HT-29 (cell line): Measurements from ENCODE around the gene SMYD3. TPM values are rescaled to one million over a fixed set of nuclear protein-coding genes. Genes with fewer than 3 reads are reported as not detected.
"Not testable (repeated sequence)": the region's sequence is repeated elsewhere in the genome, so short reads cannot be mapped to it uniquely, and the experiment has no call there.

Experiments
- DNase-seq: peaks from one replicate; pipeline ENCODE4 v3.0.0-alpha.2; 2015; ENCODE audit warnings: low spot score
- total RNA-seq: library from RNA; depleted of rRNA; stranded (reverse); fragments of >200 nt; shearing (Covaris generic); gene quantifications from 2 replicates; pipeline ENCODE4 v1.2.3, GENCODE V29; 2014

Gene SMYD3
- total RNA-seq, 1 experiment from 2014 or later = 24.3 TPM

DNA sequence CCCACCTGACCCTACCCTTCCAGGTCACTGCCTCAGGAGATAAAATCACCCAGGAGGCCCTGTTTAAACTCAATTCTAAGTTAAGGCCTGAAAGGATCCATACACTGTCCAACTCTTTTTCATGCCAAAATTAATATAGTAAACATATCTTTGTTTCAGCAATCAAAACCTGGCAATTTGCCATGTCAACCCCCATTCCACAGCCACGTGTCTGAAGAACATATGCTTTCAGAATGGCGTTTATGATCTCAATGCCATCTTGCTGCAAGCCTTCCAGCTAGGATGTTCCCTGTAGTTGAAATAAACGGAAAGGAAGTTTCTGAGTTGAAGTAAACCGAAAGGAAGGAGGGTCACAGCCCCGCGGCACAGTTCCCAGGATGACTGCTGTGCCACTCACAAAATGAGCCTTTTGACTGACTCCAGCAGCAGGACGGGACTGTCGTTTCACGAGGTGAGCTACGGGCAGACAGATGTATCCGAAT lies 472.0 kb downstream of the SMYD3 start:
- no peak for DNase-seq

DNA sequence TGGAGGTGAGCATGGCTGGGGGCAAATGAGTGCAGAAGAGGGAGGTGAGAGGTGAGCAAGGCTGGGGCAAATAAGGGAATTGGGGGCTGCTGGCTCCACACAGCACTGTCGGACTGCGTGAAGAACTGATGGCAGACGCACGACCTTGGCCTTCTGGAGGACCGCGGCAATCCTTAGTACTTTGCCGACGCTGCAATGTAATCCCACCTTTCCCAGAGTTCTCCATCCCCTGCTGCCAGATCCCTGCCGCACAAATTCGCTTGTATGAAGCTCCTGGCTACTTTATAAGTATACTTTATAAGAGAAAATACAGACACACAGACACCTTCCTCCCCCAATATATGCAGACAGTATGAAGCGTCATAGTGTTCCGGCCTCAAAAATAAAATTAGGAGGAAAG lies 472.4 kb downstream of the SMYD3 start:
- DNase-seq = no peak

DNA sequence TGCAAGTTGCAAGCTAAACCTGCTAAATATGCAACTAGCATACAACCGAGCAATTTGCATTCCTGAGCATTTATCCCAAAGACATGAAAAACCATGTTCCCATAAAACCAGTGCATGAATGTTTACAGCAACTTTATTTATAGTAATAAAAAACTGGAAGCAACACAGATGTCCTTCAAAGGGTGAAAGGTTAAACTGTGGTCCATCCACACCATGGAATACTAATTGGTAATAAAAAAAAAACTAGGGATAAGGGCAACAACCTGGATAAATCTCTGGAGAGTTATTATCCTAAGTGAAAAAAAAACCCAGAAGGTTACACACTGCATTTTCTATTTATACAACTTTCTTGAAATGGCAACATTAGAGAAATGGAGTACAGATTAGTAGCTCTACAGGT lies 474.1 kb downstream of the SMYD3 start:
- DNase-seq = no peak

DNA sequence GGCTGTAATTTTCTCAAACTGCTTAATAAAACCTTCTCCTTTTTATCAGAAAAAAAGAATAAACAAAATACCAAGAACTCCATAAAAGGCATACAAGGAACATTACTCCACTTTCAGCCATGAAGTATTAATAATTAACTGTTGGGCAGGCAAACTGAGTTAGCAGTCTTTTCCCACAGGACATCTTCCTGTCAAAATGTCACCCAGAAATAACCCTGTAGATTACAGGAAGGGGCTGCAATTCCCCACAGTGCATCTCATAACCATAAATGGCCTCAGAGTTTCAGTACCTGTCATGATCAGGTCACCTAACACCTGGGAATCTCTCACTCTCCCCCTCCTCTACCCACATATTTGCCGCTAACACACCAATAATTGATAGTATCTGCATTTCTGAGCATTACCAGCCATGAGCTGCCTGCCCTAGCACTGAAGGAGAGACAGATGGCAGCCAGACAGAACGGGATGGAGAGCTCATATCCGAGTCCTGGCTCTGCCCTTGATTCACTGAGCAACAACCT lies 475.0 kb downstream of the SMYD3 start:
- no peak for DNase-seq

DNA sequence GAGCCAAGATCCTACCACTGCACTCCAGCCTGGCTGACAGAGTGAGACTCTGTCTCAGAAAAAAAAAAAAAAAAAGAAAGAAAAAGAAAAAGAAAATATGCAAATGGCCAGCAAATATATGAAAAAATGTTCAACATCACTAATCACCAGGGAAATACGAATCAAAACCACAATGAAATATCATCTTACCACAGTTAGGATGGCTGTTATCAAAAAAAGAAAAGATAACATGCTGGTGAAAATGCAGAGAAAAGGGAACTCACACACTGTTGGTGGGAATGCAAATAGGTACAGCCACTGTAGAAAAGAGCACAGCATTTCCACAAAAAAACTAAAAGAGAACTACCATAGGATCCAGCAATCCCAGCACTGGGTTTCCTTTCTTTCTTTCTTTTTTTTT lies 477.5 kb downstream of the SMYD3 start:
- no peak for DNase-seq

DNA sequence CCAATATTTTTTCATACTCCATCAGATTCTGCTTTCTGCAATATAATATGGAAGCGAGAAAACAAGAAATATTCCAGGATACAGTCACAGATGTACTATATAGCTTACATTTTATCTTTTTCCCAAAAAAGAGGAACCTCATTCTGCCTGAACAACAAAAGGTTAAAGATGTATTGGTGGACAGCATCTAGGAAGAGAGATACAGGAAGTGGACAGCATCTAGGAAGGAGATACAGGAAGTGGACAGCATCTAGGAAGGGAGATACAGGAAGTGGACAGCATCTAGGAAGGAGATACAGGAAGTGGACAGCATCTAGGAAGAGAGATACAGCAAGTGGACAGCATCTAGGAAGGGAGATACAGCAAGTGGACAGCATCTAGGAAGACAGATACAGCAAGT lies 483.0 kb downstream of the SMYD3 start:
- DNase-seq = not testable (repeated sequence)

DNA sequence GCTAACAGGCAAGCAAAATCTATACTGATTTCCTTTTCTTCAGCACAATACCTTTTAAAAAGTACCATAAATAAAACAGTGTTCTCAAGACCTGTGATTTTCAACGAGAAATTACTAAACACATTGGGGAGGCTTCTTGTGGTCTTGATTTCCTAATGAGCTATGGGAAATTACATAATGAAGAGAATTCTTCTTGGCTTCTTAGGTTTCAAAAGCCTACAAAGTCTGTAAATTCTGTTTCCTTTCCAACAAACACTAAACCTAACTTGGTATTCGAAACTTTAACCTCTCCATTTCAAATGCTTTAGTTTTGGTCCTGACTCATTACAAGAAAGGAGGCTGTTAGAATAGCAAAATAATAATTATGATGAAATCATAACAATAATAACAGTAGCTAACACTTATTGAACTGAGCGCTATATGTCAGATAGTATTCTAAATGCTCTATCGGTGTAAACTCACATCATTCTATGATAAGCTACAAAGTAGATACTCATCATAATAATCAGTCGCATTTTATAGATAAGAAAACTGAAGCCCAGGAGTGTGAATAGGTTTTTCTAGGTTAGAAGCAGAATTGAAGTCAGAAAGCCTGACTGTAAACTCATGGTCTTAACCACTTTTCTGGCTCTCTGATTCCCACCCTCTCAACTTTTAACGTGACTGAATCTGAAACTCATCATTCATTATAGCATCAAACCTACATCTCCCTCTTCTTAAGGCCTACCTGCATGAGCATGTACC lies 486.7 kb downstream of the SMYD3 start:
- no peak for DNase-seq

- DNase-seq = no peak
Observed at GRCh38 chr1:246018146-246018545, 488.9 kb downstream of the SMYD3 start.

GRCh38 chr1:246012341-246012740 lies 494.7 kb downstream of the SMYD3 start:
- DNase-seq = peak; percentile 18

- no peak for DNase-seq
Observed at GRCh38 chr1:246010386-246010785, 496.7 kb downstream of the SMYD3 start.

GRCh38 chr1:246008363-246008831 lies 498.7 kb downstream of the SMYD3 start:
- no peak for DNase-seq

- no peak for DNase-seq
Observed at GRCh38 chr1:246005067-246005466, 502.0 kb downstream of the SMYD3 start.

DNA sequence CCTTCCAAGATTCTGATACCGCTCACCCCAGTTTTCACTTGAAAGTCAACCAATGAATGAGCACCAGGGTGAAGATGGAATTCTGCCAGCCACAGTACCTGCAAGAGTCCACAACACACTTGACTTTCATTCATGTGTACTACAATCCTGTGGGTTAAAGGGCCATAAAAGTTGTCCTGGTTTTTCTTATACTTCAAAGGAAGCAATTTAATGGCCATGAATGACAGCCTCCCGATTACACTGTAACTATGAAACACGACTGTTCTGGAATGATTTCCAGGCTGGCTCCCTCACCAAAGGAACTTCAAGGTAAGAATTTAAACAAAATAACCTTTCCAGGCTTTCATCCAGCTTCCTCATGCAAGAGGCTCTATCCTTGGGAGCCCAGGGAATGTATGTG lies 502.8 kb downstream of the SMYD3 start:
- DNase-seq = no peak

DNA sequence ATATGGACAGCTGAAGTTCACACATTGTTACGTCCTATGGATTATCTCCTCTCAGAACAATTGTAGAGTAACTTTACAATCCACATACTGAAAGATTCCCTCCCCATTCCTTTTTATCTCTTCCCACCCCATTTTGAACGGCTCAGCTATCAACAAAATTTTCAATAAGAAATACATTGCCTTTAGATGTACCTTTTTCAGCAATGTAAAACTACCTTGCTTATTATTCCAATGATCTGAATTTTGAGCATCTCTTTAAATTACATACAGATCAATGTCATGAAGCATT lies 503.7 kb downstream of the SMYD3 start:
- DNase-seq = no peak

GRCh38 chr1:246002725-246003441 lies 504.2 kb downstream of the SMYD3 start:
- DNase-seq = peak; percentile 85

DNA sequence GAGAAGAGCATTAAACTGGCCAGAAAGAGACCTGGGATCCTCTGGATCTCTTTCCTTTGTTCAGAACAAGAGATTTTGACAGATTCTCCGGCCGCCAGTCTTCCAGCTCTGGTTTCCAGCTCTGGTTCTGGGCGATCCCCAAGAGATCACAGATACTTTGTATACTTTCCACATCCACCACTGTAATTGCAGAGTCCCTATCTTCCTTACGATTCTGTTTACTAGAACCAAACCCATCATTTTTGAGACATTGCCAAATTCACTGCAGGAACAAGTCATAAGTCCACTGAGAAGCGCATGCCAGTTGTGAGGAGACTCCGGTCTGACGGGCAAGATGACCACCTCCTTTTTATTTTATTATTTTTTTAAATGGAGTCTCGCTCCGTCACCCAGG lies 505.2 kb downstream of the SMYD3 start:
- DNase-seq = no peak

DNA sequence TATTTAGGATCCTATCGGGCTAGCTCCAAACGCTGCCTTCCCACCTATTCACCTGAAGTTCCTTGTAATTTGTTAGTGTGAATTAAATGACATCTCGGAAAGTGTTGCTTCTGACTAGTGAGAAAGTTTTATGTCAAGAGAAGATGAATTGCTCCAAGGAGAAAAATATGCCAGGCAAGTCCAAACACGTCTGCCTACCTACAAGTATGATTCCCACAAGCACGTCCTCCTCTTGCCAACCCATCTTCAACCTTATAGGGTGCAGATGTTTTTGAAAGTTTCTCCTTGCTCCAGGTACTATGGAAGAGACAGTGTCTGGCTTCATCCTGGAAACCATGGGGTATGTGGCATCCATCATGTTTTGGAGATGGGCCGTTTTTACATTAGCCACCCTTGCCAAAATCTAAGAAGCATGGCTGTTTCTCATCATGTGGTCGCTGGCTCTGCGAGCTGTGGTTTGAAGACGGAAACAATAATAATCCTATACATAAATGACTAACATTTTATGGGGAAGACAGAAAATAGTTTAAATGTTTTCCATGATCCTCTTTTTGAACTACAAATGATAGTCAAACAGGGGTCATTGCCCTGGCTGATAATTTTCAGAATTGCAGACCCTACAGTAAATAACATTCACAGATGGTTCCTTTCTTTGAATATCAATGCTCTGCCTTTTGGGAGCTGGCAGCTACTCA lies 505.8 kb downstream of the SMYD3 start:
- no peak for DNase-seq

DNA sequence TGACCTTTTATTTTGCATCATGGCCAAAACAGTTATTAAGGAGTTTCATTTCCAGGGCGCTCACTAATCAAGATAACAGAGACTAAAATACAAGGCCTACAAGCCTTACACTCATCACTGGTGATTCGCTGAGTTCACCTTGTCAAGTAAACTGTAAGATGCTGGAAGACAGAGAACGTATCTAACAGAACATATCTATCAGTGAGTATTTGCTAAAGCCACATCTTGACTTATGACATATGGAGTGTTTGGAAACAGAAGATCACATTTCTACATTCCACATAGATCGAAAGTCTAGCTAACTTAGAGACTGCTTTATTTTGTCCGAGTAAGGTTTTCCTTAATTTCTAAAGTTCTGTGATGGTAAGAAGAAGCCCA lies 506.5 kb downstream of the SMYD3 start:
- DNase-seq = no peak

DNA sequence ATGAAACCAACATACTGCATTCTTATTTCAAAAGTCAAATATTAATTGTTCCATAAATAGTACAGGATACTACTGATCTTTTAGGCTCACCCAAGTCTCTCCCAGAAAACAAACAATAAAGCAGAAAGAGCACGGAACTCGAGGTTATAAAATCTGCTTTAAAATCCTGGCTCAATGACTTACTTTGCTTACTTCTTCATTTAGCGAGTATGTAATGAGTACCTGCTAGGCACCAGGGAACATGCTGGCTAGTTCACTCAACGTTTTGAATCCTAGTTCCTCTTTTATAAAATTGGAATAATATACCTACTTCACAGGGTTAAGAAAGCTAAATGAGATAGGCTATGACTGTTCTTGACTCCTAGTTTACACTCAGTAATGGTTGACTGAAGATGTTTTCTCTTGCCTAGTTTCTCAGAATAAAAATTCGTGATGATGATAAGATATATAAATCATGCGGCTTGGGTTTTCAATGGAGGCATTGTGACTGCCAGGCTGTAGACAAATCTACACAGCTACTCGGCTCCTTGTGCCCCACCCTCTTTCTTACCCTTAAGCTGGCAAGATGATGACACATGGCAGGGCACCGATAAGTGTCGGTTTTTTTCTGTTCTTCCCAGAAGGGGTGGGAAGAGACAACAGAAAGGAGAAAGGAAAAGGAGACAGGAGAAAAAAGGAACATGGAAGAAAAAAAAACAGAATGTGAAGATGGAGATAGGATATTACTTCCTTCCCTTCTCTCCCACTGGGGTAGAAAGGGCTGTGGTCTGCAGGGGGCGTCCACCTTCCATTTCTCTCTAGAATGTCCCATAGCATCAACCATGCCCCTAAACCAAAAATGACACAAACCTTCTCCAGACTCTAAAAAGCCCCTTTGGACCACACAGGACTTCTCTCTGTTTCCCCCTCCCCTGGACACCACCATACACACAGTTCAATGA lies 507.1 kb downstream of the SMYD3 start:
- DNase-seq = no peak

DNA sequence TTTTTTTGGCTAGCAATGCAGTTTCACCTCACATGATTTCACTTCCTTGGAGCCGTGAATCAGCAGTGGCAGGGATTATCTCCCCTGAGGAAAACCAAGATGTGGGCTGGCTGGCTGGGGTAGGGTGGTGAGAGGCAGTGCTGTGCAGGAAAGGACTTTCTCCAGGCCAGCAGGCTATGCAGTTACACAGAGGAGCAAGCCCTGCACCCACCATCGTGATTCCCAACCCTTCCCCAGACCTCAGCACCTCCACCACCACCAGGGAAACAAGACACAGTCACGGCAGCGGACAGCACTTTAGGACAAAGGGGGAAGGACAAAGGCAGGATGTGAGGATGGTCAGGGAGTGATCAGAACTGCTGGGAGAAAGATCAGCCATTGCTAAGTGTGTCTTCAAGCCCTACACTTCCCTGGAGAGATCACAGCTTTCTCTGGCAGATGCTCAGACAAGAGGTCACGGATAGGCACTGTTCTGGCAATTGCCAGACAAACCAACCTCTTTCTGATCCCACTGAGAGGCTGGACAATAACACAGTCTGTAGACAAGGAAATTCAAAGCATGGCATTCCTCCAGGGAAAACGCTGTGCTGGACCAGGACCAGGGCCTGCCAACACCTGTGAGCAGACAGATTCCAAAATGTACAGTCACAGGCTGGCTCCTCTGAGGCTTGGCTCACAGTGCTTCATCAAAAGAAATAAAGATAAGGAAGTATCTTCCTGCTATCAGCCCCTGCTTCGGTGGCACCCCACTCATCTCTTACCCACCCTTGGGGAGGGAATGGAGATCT lies 509.4 kb downstream of the SMYD3 start:
- DNase-seq = no peak
